OCI-LY3 (cell line): Measurements from ENCODE around the gene AGAP1.

Experiments used
- EZH2phosphoT487 ChIP-seq: fragments of 200-600 bp; shearing (Covaris generic); IDR thresholded peaks from 2 replicates; pipeline ENCODE4 v1.6.1; 2018; ENCODE audit warnings: antibody characterized with exemption, mixed run types, low read depth
- TF ChIP-seq, protein P1 (sequence below): fragments of 200-600, 300-600 bp; sonication (generic); IDR thresholded peaks from 2 replicates; pipeline ENCODE4 v1.5.1; 2014; ENCODE audit warnings: antibody characterized with exemption, low read length, low read depth

DNA sequence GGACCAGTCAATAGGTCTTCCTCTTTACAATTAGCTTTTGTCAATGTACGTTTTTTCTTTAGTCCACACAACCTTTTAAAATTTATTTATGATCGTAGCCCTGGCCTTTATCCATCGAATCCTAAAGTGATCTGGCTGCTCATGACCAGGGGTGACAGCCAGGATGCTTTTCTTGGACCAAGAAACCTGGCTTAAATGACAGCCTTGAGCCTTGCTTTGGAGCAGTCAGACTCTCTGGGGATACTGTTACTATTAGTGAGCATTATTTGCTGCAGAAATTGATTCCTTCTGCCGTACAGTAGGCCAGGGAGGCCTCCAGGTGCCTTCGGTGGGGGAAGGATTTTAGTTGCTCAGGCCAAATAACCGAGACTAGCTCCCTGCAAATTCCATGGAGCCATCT lies 70.2 kb downstream of the AGAP1 start:
- TF ChIP-seq, protein P1, sequence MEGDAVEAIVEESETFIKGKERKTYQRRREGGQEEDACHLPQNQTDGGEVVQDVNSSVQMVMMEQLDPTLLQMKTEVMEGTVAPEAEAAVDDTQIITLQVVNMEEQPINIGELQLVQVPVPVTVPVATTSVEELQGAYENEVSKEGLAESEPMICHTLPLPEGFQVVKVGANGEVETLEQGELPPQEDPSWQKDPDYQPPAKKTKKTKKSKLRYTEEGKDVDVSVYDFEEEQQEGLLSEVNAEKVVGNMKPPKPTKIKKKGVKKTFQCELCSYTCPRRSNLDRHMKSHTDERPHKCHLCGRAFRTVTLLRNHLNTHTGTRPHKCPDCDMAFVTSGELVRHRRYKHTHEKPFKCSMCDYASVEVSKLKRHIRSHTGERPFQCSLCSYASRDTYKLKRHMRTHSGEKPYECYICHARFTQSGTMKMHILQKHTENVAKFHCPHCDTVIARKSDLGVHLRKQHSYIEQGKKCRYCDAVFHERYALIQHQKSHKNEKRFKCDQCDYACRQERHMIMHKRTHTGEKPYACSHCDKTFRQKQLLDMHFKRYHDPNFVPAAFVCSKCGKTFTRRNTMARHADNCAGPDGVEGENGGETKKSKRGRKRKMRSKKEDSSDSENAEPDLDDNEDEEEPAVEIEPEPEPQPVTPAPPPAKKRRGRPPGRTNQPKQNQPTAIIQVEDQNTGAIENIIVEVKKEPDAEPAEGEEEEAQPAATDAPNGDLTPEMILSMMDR = no peak
- no peak for TF ChIP-seq EZH2phosphoT487
